B cell (primary cell): ENCODE data around the gene GNA12. TPM values are rescaled to one million over a fixed set of nuclear protein-coding genes. Genes with fewer than 3 reads are reported as not detected.

Experiments
- ATAC-seq: fragments of 200-7000 bp; cut with Tn5 transposase; one replicate; pipeline ENCODE4 v1.10.0; 2021; ENCODE audit warnings: low read depth, mild to moderate bottlenecking, moderate number of reproducible peaks, moderate library complexity
- CTCF ChIA-PET: fragments of 350-600 bp; sonication (Branson Sonifier 250); formaldehyde crosslinking; loops from one replicate; lab custom pipeline; 2021; ENCODE audit warnings: antibody characterized with exemption, inconsistent platforms; lab: Charles Lee
- POLR2A ChIA-PET: fragments of 350-600 bp; sonication (Branson Sonifier 250); formaldehyde crosslinking; loops from one replicate; lab custom pipeline; 2021; ENCODE audit warnings: antibody characterized with exemption; lab: Charles Lee
- DNase-seq: peaks from one replicate; pipeline ENCODE4 v3.0.0; 2013
- H2AFZ ChIP-seq: 2 replicates; pipeline ENCODE4 v1.6.1; 2012; ENCODE audit warnings: mild to moderate bottlenecking, low read depth, low read length; ENCODE audit not compliant: insufficient read depth, poor library complexity, severe bottlenecking
- H3K27ac ChIP-seq, 2 donors: 1 replicate in 1 of 2; 2 replicates in 1 of 2; pipeline ENCODE4 v1.5.1; 2012 to 2013; ENCODE audit warnings: low read length in 2 of 2, mild to moderate bottlenecking in 2 of 2, moderate library complexity in 1 of 2
- H3K27me3 ChIP-seq, 4 experiments: fragments of 200-600 bp in 1 of 4; sonication (generic) in 1 of 4; replicated peaks in 1 of 4; 1 replicate in 2 of 4; 2 replicates in 2 of 4; pipeline versions ENCODE4 v1.6.1 to v1.7.0; 2013 to 2016; ENCODE audit warnings: low read length in 3 of 4, mild to moderate bottlenecking in 2 of 4, mixed read lengths in 1 of 4, moderate library complexity in 1 of 4; ENCODE audit not compliant: insufficient read depth in 4 of 4, control insufficient read depth in 3 of 4; ENCODE audit errors: control extremely low read depth in 1 of 4
- H3K36me3 ChIP-seq, 2 experiments: replicated peaks in 1 of 2; 1 replicate in 1 of 2; 2 replicates in 1 of 2; pipeline versions ENCODE4 v1.6.1 to v1.7.1; 2013; ENCODE audit warnings: low read length in 1 of 2; ENCODE audit not compliant: insufficient read depth in 2 of 2, control insufficient read depth in 1 of 2; ENCODE audit errors: control extremely low read depth in 1 of 2, extremely low read depth in 1 of 2
- H3K4me1 ChIP-seq, 2 donors: fragments of 200-600 bp in 1 of 2; sonication (generic) in 1 of 2; 1 replicate in 1 of 2; 2 replicates in 1 of 2; pipeline versions ENCODE4 v1.5.1 to v1.6.1; 2013 to 2017; ENCODE audit warnings: low read length in 2 of 2; ENCODE audit not compliant: control insufficient read depth in 2 of 2, insufficient read depth in 2 of 2
- H3K4me2 ChIP-seq: replicated peaks from 2 replicates; pipeline ENCODE3; 2012; ENCODE audit warnings: mild to moderate bottlenecking, low read depth, low read length; ENCODE audit not compliant: poor library complexity, severe bottlenecking
- H3K4me3 ChIP-seq, 5 experiments: fragments of 200-600 bp in 1 of 5; sonication (generic) in 1 of 5; 1 replicate in 3 of 5; 2 replicates in 2 of 5; pipeline versions ENCODE4 v1.5.1 to v1.7.0; 2011 to 2016; ENCODE audit warnings: low read length in 4 of 5, mild to moderate bottlenecking in 4 of 5, low read depth in 2 of 5, control low read depth in 1 of 5, moderate library complexity in 1 of 5; ENCODE audit not compliant: insufficient read depth in 1 of 5; ENCODE audit errors: control extremely low read depth in 1 of 5, extremely low read depth in 1 of 5
- H3K79me2 ChIP-seq: fragments of 200-600 bp; sonication (generic); one replicate; pipeline ENCODE4 v1.6.0; 2016; ENCODE audit warnings: low read length; ENCODE audit not compliant: control insufficient read depth, insufficient read depth
- H3K9ac ChIP-seq: fragments of 200-600 bp; sonication (generic); 2 replicates; pipeline ENCODE4 v1.6.1; 2017; ENCODE audit warnings: mild to moderate bottlenecking, low read length, moderate library complexity
- H3K9me3 ChIP-seq, 3 donors: one replicate each; pipeline versions ENCODE4 v1.6.1 to v1.7.1; 2013; ENCODE audit warnings: low read length in 2 of 3; ENCODE audit not compliant: control insufficient read depth in 2 of 3, insufficient read depth in 1 of 3; ENCODE audit errors: control extremely low read depth in 1 of 3
- H4K20me1 ChIP-seq: 2 replicates; pipeline ENCODE4 v1.6.0; 2012; ENCODE audit warnings: mild to moderate bottlenecking, low read length; ENCODE audit not compliant: insufficient read depth, control insufficient read depth, poor library complexity, severe bottlenecking
- H3K27ac Mint-ChIP-seq: one replicate; pipeline ENCODE4 v1.8.0; 2021; ENCODE audit warnings: mixed read lengths
- H3K27me3 Mint-ChIP-seq: one replicate; pipeline ENCODE4 v1.8.0; 2021; ENCODE audit warnings: mixed read lengths
- H3K4me1 Mint-ChIP-seq: one replicate; pipeline ENCODE4 v1.8.0; 2021; ENCODE audit warnings: mixed read lengths
- H3K4me3 Mint-ChIP-seq: one replicate; pipeline ENCODE4 v1.8.0; 2021; ENCODE audit warnings: mixed read lengths
- H3K9me3 Mint-ChIP-seq: one replicate; pipeline ENCODE4 v1.8.0; 2022; ENCODE audit warnings: mixed read lengths; ENCODE audit not compliant: insufficient read depth
- CTCF ChIP-seq: fragments of 200-600 bp; IDR thresholded peaks from one replicate; pipeline ENCODE4 v1.8.0; 2022; ENCODE audit warnings: antibody characterized with exemption, mild to moderate bottlenecking
- EZH2 ChIP-seq: IDR thresholded peaks from 2 replicates; pipeline ENCODE4 v1.6.1; 2012; ENCODE audit warnings: borderline replicate concordance, low read depth, mild to moderate bottlenecking, moderate library complexity, low read length; ENCODE audit not compliant: insufficient read depth, poor library complexity, severe bottlenecking
- WGBS: methylation state at CpG from one replicate; pipeline ENCODE4 v1.1.5; 2013; ENCODE audit warnings: missing lambda C conversion rate; ENCODE audit not compliant: insufficient coverage; 5-methylcytosine and 5-hydroxymethylcytosine counted together
- intact Hi-C: fragments of 100-400 bp; cut with micrococcal nuclease; formaldehyde crosslinking; loops from one replicate; pipeline ENCODE4 v1.10.0; 2022
- polyA plus RNA-seq: library from polyadenylated mRNA; depleted of rRNA; stranded (reverse); fragments of >200 nt; gene quantifications from 2 replicates; pipeline ENCODE4 v1.2.3, GENCODE V29; 2012
- total RNA-seq, 2 donors: library from RNA; stranded (reverse); fragments of 120-200 nt in 1 of 2; gene quantifications; 1 replicate in 1 of 2; 2 replicates in 1 of 2; pipeline versions ENCODE4 v1.2.3 to v1.2.4, GENCODE V29; 2013 to 2022

GNA12 gene
- total and polyA plus RNA-seq, 2 donors (not counting 1 experiment from before 2014, with no cell fraction given): 34.6 to 110 TPM

DNA sequence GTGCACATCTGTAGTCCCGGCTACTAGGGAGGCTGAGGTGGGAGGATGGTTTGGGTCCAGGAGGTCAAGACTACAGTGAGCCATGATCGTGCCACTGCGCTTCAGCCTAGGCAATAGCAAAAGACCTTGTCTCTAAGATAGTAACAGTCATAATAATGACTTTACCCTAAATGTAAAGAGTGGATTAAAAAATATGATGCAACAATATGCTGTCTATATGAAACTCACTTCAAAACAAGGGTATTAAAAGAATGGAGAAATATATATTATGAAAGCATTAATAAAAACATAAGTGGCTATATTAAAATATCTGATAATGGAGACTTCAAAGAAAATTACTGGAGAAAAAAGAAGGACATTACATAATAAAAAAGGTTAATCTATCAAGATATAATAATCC lies 5.7 kb downstream of the GNA12 start:
- H3K4me1 Mint-ChIP-seq: peaks cover 69% of the 10 kb centered on the region

More for the DNA sequence above, 5.7 kb downstream of the GNA12 start:
- Histone ChIP-seq H4K20me1 (peaks cover 8% of the 10 kb centered on the region), H3K4me2 (peak overlapping the region; percentile 55), H3K9ac (no peak overlapping the region), H2AFZ (peak overlapping the region; percentile 35), H3K27ac (peak overlapping the region; percentile 81), H3K4me3 (peak overlapping the region in 1 of 5 experiments; percentile 16), H3K36me3 (peaks cover 4 to 27% of the 10 kb centered on the region in 2 experiments), H3K4me1 (peaks cover 55 to 69% of the 10 kb centered on the region in 2 donors), H3K9me3 (peaks cover 0 to 10% (median 0%) of the 10 kb centered on the region in 3 donors), H3K79me2 (peaks cover 90% of the 10 kb centered on the region), H3K27me3 (no peaks in the 10 kb centered on the region)
- H3K9me3 Mint-ChIP-seq: no peaks in the 10 kb centered on the region
- no peaks in the 10 kb centered on the region for H3K27me3 Mint-ChIP-seq
- H3K4me3 Mint-ChIP-seq: peak overlapping the region; percentile 69
- ChIA-PET POLR2A (no interaction called here), CTCF (interaction anchor here (0.8 to 0.9 kb wide), 2 partner anchors 129 to 130 kb away, joined by 3 to 4 read pairs; no protein-coding TSS in a partner anchor)
- TF ChIP-seq CTCF (no peak), EZH2 (no peak)
- peak overlapping the region; percentile 87 for H3K27ac Mint-ChIP-seq
- intact Hi-C loops: loop anchor here (2.0 kb wide), 1 partner anchor 16 kb away; no protein-coding TSS in a partner anchor
- no CpG with 5 or more reads among the region's 3 CpGs for WGBS
- DNase-seq (no peak), ATAC-seq (no peak)
